Measurements from ENCODE around the gene ANKS4B.

ANKS4B gene

GRCh38 chr16:21199607-21200218 lies 33.8 kb upstream of the ANKS4B start:
- DNase-seq (ENCODE audit: low read depth in 2 of 2): no peak
- no peak overlapping the region for H3K4me3 ChIP-seq (replicated peaks in 1 of 2; ENCODE audit: low read depth in 2 of 2, low read length in 2 of 2)
- TF ChIP-seq CTCF (IDR thresholded peaks at IDR 0.05; ENCODE audit: low read depth, low read length): no peak

- H3K4me3 ChIP-seq (replicated peaks in 1 of 2; ENCODE audit: low read depth in 2 of 2, low read length in 2 of 2): no peak overlapping the region
- TF ChIP-seq CTCF (IDR thresholded peaks at IDR 0.05; ENCODE audit: low read depth, low read length): no peak
- no peak for DNase-seq (ENCODE audit: low read depth in 2 of 2)
Observed at GRCh38 chr16:21203155-21203797, 30.2 kb upstream of the ANKS4B start.

GRCh38 chr16:21205303-21205702 lies 28.2 kb upstream of the ANKS4B start:
- no peak overlapping the region for H3K4me3 ChIP-seq (replicated peaks in 1 of 2; ENCODE audit: low read depth in 2 of 2, low read length in 2 of 2)
- TF ChIP-seq CTCF (IDR thresholded peaks at IDR 0.05; ENCODE audit: low read depth, low read length): no peak
- no peak for DNase-seq (ENCODE audit: low read depth in 2 of 2)

GRCh38 chr16:21206550-21206949 lies 26.9 kb upstream of the ANKS4B start:
- no peak overlapping the region for H3K4me3 ChIP-seq (replicated peaks in 1 of 2; ENCODE audit: low read depth in 2 of 2, low read length in 2 of 2)
- DNase-seq (ENCODE audit: low read depth in 2 of 2): no peak
- TF ChIP-seq CTCF (IDR thresholded peaks at IDR 0.05; ENCODE audit: low read depth, low read length): no peak

- H3K4me3 ChIP-seq (replicated peaks in 1 of 2; ENCODE audit: low read depth in 2 of 2, low read length in 2 of 2): no peak overlapping the region
- no peak for DNase-seq (ENCODE audit: low read depth in 2 of 2)
- no peak for TF ChIP-seq CTCF (IDR thresholded peaks at IDR 0.05; ENCODE audit: low read depth, low read length)
Observed at GRCh38 chr16:21208446-21209230, 24.9 kb upstream of the ANKS4B start.

GRCh38 chr16:21211486-21211885 lies 22.0 kb upstream of the ANKS4B start, which contains the start of gene ZP2:
Gene ZP2 (minus strand): TSS chr16:21211574. CDS start chr16:21211547, 27 bp downstream.
- no peak within 1 kb of the TSS for H3K4me3 ChIP-seq (replicated peaks in 1 of 2; ENCODE audit: low read depth in 2 of 2, low read length in 2 of 2)
- no peak for DNase-seq (ENCODE audit: low read depth in 2 of 2)
- no peak for TF ChIP-seq CTCF (IDR thresholded peaks at IDR 0.05; ENCODE audit: low read depth, low read length)

Data from cardiac fibroblast (primary cell).